ENCODE results near the gene ADAT1. TPM values are rescaled to one million over a fixed set of nuclear protein-coding genes. Genes with fewer than 3 reads are reported as not detected.

The ADAT1 gene
- total and polyA plus RNA-seq, 2 of the 8 experiments (the other 6 are each of a cell fraction or from before 2014, with no cell fraction given), result 30.7 to 44.7 TPM

Other genes with a start within 250 kb of the ADAT1 start
- gene CFDP1, start 189.8 kb downstream of the ADAT1 start, total RNA-seq (2021; fragmentation: NEBNext Ultra II Directional; extraction: Animal tissue kit (Norgen Biotek cat#: 25700)), result 76.9 and 77.3 TPM in 2 replicates
- gene CFDP1, start 189.8 kb downstream of the ADAT1 start, polyA plus RNA-seq (2011; rRNA removed), result 22.5 and 25.5 TPM in 2 replicates
- gene TMEM170A, start 158.6 kb downstream of the ADAT1 start, total RNA-seq (2021; fragmentation: NEBNext Ultra II Directional; extraction: Animal tissue kit (Norgen Biotek cat#: 25700)), result 52.8 and 56.6 TPM in 2 replicates
- 21.1 and 22.9 TPM in 2 replicates for gene TMEM170A, start 158.6 kb downstream of the ADAT1 start, polyA plus RNA-seq (2011; rRNA removed)
- 25.4 and 26.4 TPM in 2 replicates for gene CHST6, start 127.8 kb downstream of the ADAT1 start, total RNA-seq (2021; fragmentation: NEBNext Ultra II Directional; extraction: Animal tissue kit (Norgen Biotek cat#: 25700))
- gene CHST6, start 127.8 kb downstream of the ADAT1 start, polyA plus RNA-seq (2011; rRNA removed), result 18.2 and 26.5 TPM in 2 replicates
- 0.13 and 0.15 TPM in 2 replicates for gene CHST5, start 87.2 kb downstream of the ADAT1 start, total RNA-seq (2021; fragmentation: NEBNext Ultra II Directional; extraction: Animal tissue kit (Norgen Biotek cat#: 25700))
- gene CHST5, start 87.2 kb downstream of the ADAT1 start, polyA plus RNA-seq (2011; rRNA removed), result 0.13 and 0.23 TPM in 2 replicates
- gene TMEM231, start 67.0 kb downstream of the ADAT1 start, total RNA-seq (2021; fragmentation: NEBNext Ultra II Directional; extraction: Animal tissue kit (Norgen Biotek cat#: 25700)), result 8.0 and 8.3 TPM in 2 replicates
- gene TMEM231, start 67.0 kb downstream of the ADAT1 start, polyA plus RNA-seq (2011; rRNA removed), result 26.7 and 37.6 TPM in 2 replicates
- 67.4 and 71.3 TPM in 2 replicates for gene GABARAPL2, start 56.9 kb downstream of the ADAT1 start, total RNA-seq (2021; fragmentation: NEBNext Ultra II Directional; extraction: Animal tissue kit (Norgen Biotek cat#: 25700))
- gene GABARAPL2, start 56.9 kb downstream of the ADAT1 start, polyA plus RNA-seq (2011; rRNA removed), result 38.1 and 65.8 TPM in 2 replicates
- 210 and 221 TPM in 2 replicates for gene KARS1, start 24.4 kb upstream of the ADAT1 start, total RNA-seq (2021; fragmentation: NEBNext Ultra II Directional; extraction: Animal tissue kit (Norgen Biotek cat#: 25700))
- gene KARS1, start 24.4 kb upstream of the ADAT1 start, polyA plus RNA-seq (2011; rRNA removed), result 68.2 and 97.5 TPM in 2 replicates
- 14.4 and 15.1 TPM in 2 replicates for gene TERF2IP, start 24.5 kb upstream of the ADAT1 start, total RNA-seq (2021; fragmentation: NEBNext Ultra II Directional; extraction: Animal tissue kit (Norgen Biotek cat#: 25700))
- gene TERF2IP, start 24.5 kb upstream of the ADAT1 start, polyA plus RNA-seq (2011; rRNA removed), result 5.5 TPM in 2 replicates
- not detected in 2 replicates for gene CPHXL2, start 53.7 kb upstream of the ADAT1 start, total RNA-seq (2021; fragmentation: NEBNext Ultra II Directional; extraction: Animal tissue kit (Norgen Biotek cat#: 25700))
- gene CPHXL2, start 53.7 kb upstream of the ADAT1 start, polyA plus RNA-seq (2011; rRNA removed), result not detected in 2 replicates
- gene DUXB, start 78.2 kb upstream of the ADAT1 start, total RNA-seq (2021; fragmentation: NEBNext Ultra II Directional; extraction: Animal tissue kit (Norgen Biotek cat#: 25700)), result not detected in 2 replicates
- gene DUXB, start 78.2 kb upstream of the ADAT1 start, polyA plus RNA-seq (2011; rRNA removed), result not detected in 2 replicates
- gene CPHXL, start 103.2 kb upstream of the ADAT1 start, total RNA-seq (2021; fragmentation: NEBNext Ultra II Directional; extraction: Animal tissue kit (Norgen Biotek cat#: 25700)), result not detected in 2 replicates
- not detected in 2 replicates for gene CPHXL, start 103.2 kb upstream of the ADAT1 start, polyA plus RNA-seq (2011; rRNA removed)

Data from H1 (cell line).